Kidney (tissue), 14 donors: ENCODE measurements around the gene SCTR. TPM values are rescaled to one million over a fixed set of nuclear protein-coding genes. Genes with fewer than 3 reads are reported as not detected.

Experiments used
- DNase-seq, 5 donors: peaks; one replicate each; pipeline ENCODE4 v3.0.0-alpha.2; 2013 to 2020
- FAIRE-seq: peaks from 2 replicates; lab custom pipeline; 2012; peaks lifted over from hg19 to GRCh38; lab: Jason Lieb, UNC
- H3K27ac ChIP-seq, 2 donors: one replicate each; pipeline ENCODE4 v1.7.0; 2013; ENCODE audit warnings: low read depth in 2 of 2, low read length in 2 of 2, inconsistent platforms in 1 of 2
- H3K27me3 ChIP-seq: one replicate; pipeline ENCODE4 v1.7.1; 2013; ENCODE audit warnings: low read length, inconsistent platforms; ENCODE audit not compliant: control insufficient read depth, insufficient read depth
- H3K36me3 ChIP-seq, 3 donors: one replicate each; pipeline versions ENCODE4 v1.7.0 to v1.7.1; 2013; ENCODE audit warnings: low read length in 3 of 3, control low read depth in 1 of 3, inconsistent platforms in 1 of 3; ENCODE audit not compliant: insufficient read depth in 3 of 3, control insufficient read depth in 2 of 3
- H3K4me1 ChIP-seq, 3 donors: one replicate each; pipeline versions ENCODE4 v1.7.0 to v1.7.1; 2013; ENCODE audit warnings: low read length in 3 of 3, inconsistent platforms in 1 of 3, low read depth in 1 of 3; ENCODE audit not compliant: control insufficient read depth in 2 of 3, insufficient read depth in 2 of 3
- H3K4me3 ChIP-seq, 3 donors: one replicate each; pipeline versions ENCODE4 v1.7.0 to v1.8.1; 2013; ENCODE audit warnings: low read length in 3 of 3, control low read depth in 1 of 3, inconsistent platforms in 1 of 3
- H3K9ac ChIP-seq, 3 donors: one replicate each; pipeline versions ENCODE4 v1.7.0 to v1.7.1; 2013; ENCODE audit warnings: low read length in 3 of 3, control low read depth in 1 of 3, inconsistent platforms in 1 of 3
- H3K9me3 ChIP-seq, 3 donors: one replicate each; pipeline versions ENCODE4 v1.7.0 to v1.7.1; 2013; ENCODE audit warnings: low read length in 3 of 3, control low read depth in 1 of 3, inconsistent platforms in 1 of 3; ENCODE audit not compliant: control insufficient read depth in 2 of 3, insufficient read depth in 1 of 3
- intact Hi-C: fragments of 100-400 bp; cut with DNase I; formaldehyde crosslinking; loops from one replicate; pipeline ENCODE4 v1.11.1; 2022
- polyA plus RNA-seq: library from polyadenylated mRNA; stranded (reverse); fragments of 350-450 nt; fragmentation: Illumina TruSeq; extraction: RNeasy Lipid Tissue Mini Kit (QIAGEN cat#74804); gene quantifications from one replicate; pipeline ENCODE4 v1.2.3, GENCODE V29; 2014; ENCODE audit warnings: low read depth, low replicate concordance; ENCODE audit not compliant: insufficient read depth
- total RNA-seq: library from RNA; stranded (reverse); fragmentation: NEBNext Ultra II Directional; extraction: Animal tissue kit (Norgen Biotek cat#: 25700); gene quantifications from one replicate; pipeline ENCODE4 v1.2.1, GENCODE V29; 2021
- TF ChIP-seq, protein P1 (sequence below): IDR thresholded peaks from 3 replicates; pipeline ENCODE4 v1.5.1; 2012; ENCODE audit warnings: mild to moderate bottlenecking, moderate library complexity, borderline replicate concordance; ENCODE audit not compliant: insufficient read depth; ENCODE audit errors: extremely low read depth
- donor health status: control.
- donor health status: control.
- donor health status: control.
- donor health status: control.
- donor health status: control.
- donor health status: DM: yes; HTN: yes; CAD: no.
- donor health status: Normal renal cell carcinoma (clear cell type).

SCTR gene
- total and polyA plus RNA-seq, 2 donors from 2014 or later, result 7.3 to 15.9 TPM

DNA sequence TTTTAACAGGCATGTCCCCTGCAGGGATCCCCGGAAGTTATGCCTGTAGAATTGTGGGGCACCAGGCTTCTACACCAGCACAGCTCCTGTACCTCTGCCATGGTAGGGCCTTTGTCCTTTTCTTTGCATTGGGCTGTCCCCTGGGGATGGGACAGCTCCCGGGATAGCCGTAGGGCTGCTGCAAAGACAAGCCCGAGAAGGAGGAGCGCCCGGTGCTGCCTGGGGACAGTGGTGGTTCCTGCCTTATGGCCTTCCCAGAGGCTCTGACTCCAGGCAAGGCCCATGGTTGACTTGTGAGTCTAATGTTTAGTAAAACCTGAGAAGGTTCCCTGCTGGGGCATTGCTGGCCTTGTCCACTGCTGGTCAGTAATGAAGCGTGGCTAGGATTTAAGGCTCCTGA lies 61.7 kb downstream of the SCTR start:
- Histone ChIP-seq H3K9me3 (no peaks in the 10 kb centered on the region), H3K4me3 (no peak overlapping the region), H3K36me3 (no peaks in the 10 kb centered on the region), H3K9ac (no peak overlapping the region), H3K27me3 (no peaks in the 10 kb centered on the region), H3K4me1 (no peaks in the 10 kb centered on the region), H3K27ac (no peak overlapping the region)
- TF ChIP-seq, protein P1, sequence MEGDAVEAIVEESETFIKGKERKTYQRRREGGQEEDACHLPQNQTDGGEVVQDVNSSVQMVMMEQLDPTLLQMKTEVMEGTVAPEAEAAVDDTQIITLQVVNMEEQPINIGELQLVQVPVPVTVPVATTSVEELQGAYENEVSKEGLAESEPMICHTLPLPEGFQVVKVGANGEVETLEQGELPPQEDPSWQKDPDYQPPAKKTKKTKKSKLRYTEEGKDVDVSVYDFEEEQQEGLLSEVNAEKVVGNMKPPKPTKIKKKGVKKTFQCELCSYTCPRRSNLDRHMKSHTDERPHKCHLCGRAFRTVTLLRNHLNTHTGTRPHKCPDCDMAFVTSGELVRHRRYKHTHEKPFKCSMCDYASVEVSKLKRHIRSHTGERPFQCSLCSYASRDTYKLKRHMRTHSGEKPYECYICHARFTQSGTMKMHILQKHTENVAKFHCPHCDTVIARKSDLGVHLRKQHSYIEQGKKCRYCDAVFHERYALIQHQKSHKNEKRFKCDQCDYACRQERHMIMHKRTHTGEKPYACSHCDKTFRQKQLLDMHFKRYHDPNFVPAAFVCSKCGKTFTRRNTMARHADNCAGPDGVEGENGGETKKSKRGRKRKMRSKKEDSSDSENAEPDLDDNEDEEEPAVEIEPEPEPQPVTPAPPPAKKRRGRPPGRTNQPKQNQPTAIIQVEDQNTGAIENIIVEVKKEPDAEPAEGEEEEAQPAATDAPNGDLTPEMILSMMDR, result no peak
- DNase-seq, result no peak
- intact Hi-C loops, result no loop called here
- no peak for FAIRE-seq

DNA sequence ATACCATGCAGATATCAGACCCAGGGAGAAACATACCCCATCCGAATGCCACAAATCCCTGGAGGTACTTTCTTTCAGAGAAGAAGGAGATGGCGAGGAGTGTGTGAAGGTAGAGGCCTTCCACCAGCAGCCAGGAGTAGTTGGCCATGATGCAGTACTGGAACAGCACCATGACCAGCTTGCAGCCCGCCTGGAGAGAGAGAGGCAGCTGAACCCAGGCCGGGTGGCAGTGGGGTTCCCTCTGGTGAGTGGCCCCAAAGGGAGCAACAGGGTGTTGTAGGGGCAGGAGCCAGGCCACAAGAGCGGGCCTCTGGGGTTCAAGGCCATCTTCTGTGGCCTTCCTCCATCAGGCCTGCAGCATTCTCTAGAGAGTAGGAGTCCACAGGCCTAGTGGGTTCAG lies 62.5 kb downstream of the SCTR start:
- Histone ChIP-seq H3K4me3 (no peak overlapping the region), H3K9me3 (no peaks in the 10 kb centered on the region), H3K36me3 (no peaks in the 10 kb centered on the region), H3K27me3 (no peaks in the 10 kb centered on the region), H3K27ac (no peak overlapping the region), H3K9ac (no peak overlapping the region), H3K4me1 (no peaks in the 10 kb centered on the region)
- FAIRE-seq (no peak), DNase-seq (no peak)
- intact Hi-C loops, result no loop called here
- TF ChIP-seq, protein P1, result no peak

GRCh38 chr2:119460076-119460475 lies 64.2 kb downstream of the SCTR start:
- Histone ChIP-seq H3K9me3 (no peaks in the 10 kb centered on the region), H3K4me1 (no peaks in the 10 kb centered on the region), H3K27ac (no peak overlapping the region), H3K36me3 (no peaks in the 10 kb centered on the region), H3K9ac (no peak overlapping the region), H3K27me3 (no peaks in the 10 kb centered on the region), H3K4me3 (no peak overlapping the region)
- FAIRE-seq, result no peak
- TF ChIP-seq, protein P1, result no peak
- no peak for DNase-seq
- intact Hi-C loops, result no loop called here

GRCh38 chr2:119455066-119455718 lies 69.1 kb downstream of the SCTR start:
- DNase-seq, result peak in 1 of 5 donors; percentile 38
- H3K27me3 ChIP-seq, result no peaks in the 10 kb centered on the region
- H3K4me1 ChIP-seq, result no peaks in the 10 kb centered on the region
- no peak overlapping the region for H3K9ac ChIP-seq
- TF ChIP-seq, protein P1, result no peak
- no peak for FAIRE-seq
- no peaks in the 10 kb centered on the region for H3K9me3 ChIP-seq
- H3K4me3 ChIP-seq, result no peak overlapping the region
- intact Hi-C loops, result no loop called here
- no peak overlapping the region for H3K27ac ChIP-seq
- H3K36me3 ChIP-seq, result no peaks in the 10 kb centered on the region
